ENCODE results near the gene NAALADL2. TPM values are rescaled to one million over a fixed set of nuclear protein-coding genes. Genes with fewer than 3 reads are reported as not detected.

NAALADL2 gene
- total and polyA plus RNA-seq, 2 of the 13 experiments (the other 11 are each of a cell fraction or from before 2014, with no cell fraction given), result 0.08 TPM; not detected in 1

- no peak for TF ChIP-seq FOXP4 (CRISPR knock-in tag; IDR thresholded peaks at IDR 0.05)
Measured at GRCh38 chr3:175102161-175102560, 243.0 kb downstream of the NAALADL2 start (continued).

DNA sequence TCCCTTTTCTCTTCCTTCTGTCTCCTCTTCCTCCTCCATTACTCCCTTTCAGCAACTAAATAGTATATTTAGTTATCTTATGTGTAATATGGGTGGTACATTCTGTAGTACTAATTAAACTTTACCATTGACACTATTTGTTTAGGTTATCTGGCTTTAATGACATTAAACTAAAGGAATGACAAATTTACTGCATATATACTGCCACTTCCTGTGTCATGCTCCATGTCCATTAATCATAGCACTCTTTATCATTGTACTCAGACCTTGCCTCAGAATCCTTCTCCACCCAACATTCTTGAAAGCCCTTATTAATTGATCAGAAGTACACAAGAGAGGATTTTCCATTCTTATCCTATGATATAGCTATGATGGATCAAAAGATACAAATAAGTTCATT lies 244.2 kb downstream of the NAALADL2 start:
- ATAC-seq (no peak), DNase-seq (ENCODE audit: low spot score) (no peak), FAIRE-seq (no peak)
- BruUV-seq (replicated peaks), result no TSS peak
- Histone ChIP-seq H3K27ac (ENCODE audit: extremely low read length, insufficient read depth, low read length) (no peak overlapping the region), H3K4me1 (ENCODE audit: insufficient read depth, low read length) (no peaks in the 10 kb centered on the region), H3K9ac (ENCODE audit: insufficient read depth, low read depth, low read length) (no peak overlapping the region), H4K20me1 (ENCODE audit: insufficient read depth, low read length) (no peaks in the 10 kb centered on the region), H2AFZ (ENCODE audit: low read length) (no peak overlapping the region), H3K4me2 (ENCODE audit: low read depth, low read length) (no peak overlapping the region), H3K9me3 (ENCODE audit: low read length) (no peaks in the 10 kb centered on the region), H3K27me3 (ENCODE audit: control insufficient read depth in 1 of 2, insufficient read depth in 2 of 2, low read length in 2 of 2) (no peaks in the 10 kb centered on the region), H3K36me3 (replicated peaks in 1 of 2; ENCODE audit: control insufficient read depth in 1 of 2, insufficient read depth in 2 of 2, low read length in 2 of 2) (no peaks in the 10 kb centered on the region), H3K79me2 (ENCODE audit: insufficient read depth, low read length) (no peaks in the 10 kb centered on the region), H3K4me3 (replicated peaks in 1 of 3; ENCODE audit: insufficient read depth in 1 of 3, low read depth in 2 of 3, low read length in 3 of 3) (no peak overlapping the region)
- ChIA-PET CTCF (ENCODE audit: low intra/inter-chr PET ratio, low total read pairs) (no interaction called here), POLR2A (no interaction called here)
- in situ Hi-C loops (cut with HindIII; ENCODE audit: extremely low pct_ligation_motif_present, low pct_unique_long_range_greater_than_20kb) (no loop called here), intact Hi-C loops (cut with micrococcal nuclease; ENCODE audit: unreplicated experiment) (no loop called here)
- no peak for TF ChIP-seq LRRFIP1 (CRISPR knock-in tag; conservative IDR thresholded peaks at IDR 0.05)
- no peak for TF ChIP-seq MZF1 (CRISPR knock-in tag; IDR thresholded peaks at IDR 0.05; ENCODE audit: borderline replicate concordance)
